CD4-positive, CD25-positive, alpha-beta regulatory T cell (primary cell): Measurements from ENCODE around the gene EHD1. TPM values are rescaled to one million over a fixed set of nuclear protein-coding genes. Genes with fewer than 3 reads are reported as not detected.
A peak's percentile ranks its signal among the peaks of the same experiment; 100 is the strongest.

Experiments used
- ATAC-seq, 2 donors: fragments of 150-1000 bp; cut with Tn5 transposase; one replicate each; pipeline ENCODE4 v1.10.0; 2021; ENCODE audit warnings: low read depth in 2 of 2, moderate number of reproducible peaks in 2 of 2, moderate library complexity in 1 of 2
- DNase-seq, 3 donors: peaks; one replicate each; pipeline versions ENCODE4 v3.0.0 to v3.0.0-alpha.2; 2012 to 2022; ENCODE audit warnings: mixed read lengths in 1 of 3
- H3K27ac ChIP-seq: one replicate; pipeline ENCODE4 v1.7.0; 2013; ENCODE audit warnings: mild to moderate bottlenecking, low read length; ENCODE audit not compliant: insufficient read depth, poor library complexity, severe bottlenecking
- H3K27me3 ChIP-seq: one replicate; pipeline ENCODE4 v1.7.0; 2013; ENCODE audit warnings: low read length; ENCODE audit not compliant: control insufficient read depth, insufficient read depth
- H3K36me3 ChIP-seq: one replicate; pipeline ENCODE4 v1.7.0; 2013; ENCODE audit warnings: mild to moderate bottlenecking, low read length, moderate library complexity; ENCODE audit not compliant: control insufficient read depth, insufficient read depth
- H3K4me1 ChIP-seq: 2 replicates; pipeline ENCODE4 v1.7.0; 2013; ENCODE audit warnings: mild to moderate bottlenecking, low read length; ENCODE audit not compliant: insufficient read depth, control insufficient read depth, poor library complexity, severe bottlenecking
- H3K4me3 ChIP-seq: one replicate; pipeline ENCODE4 v1.7.0; 2013; ENCODE audit warnings: low read depth, mild to moderate bottlenecking, low read length, moderate library complexity
- H3K9me3 ChIP-seq, 2 experiments: 1 replicate in 1 of 2; 2 replicates in 1 of 2; pipeline ENCODE4 v1.7.0; 2013; ENCODE audit warnings: low read length in 2 of 2, mild to moderate bottlenecking in 1 of 2, moderate library complexity in 1 of 2; ENCODE audit not compliant: control insufficient read depth in 2 of 2
- H3K27ac Mint-ChIP-seq, 3 donors: one replicate each; pipeline ENCODE4 v1.8.0; 2020 to 2022; ENCODE audit warnings: mild to moderate bottlenecking in 3 of 3, mixed read lengths in 3 of 3, moderate library complexity in 2 of 3
- H3K27me3 Mint-ChIP-seq: one replicate; pipeline ENCODE4 v1.8.0; 2022; ENCODE audit warnings: mild to moderate bottlenecking, mixed read lengths
- H3K36me3 Mint-ChIP-seq: one replicate; pipeline ENCODE4 v1.8.0; 2020; ENCODE audit warnings: mixed read lengths
- H3K4me1 Mint-ChIP-seq, 4 donors: one replicate each; pipeline ENCODE4 v1.8.0; 2020 to 2022; ENCODE audit warnings: mixed read lengths in 4 of 4, mild to moderate bottlenecking in 1 of 4
- H3K4me3 Mint-ChIP-seq, 4 donors: one replicate each; pipeline ENCODE4 v1.8.0; 2020 to 2022; ENCODE audit warnings: mild to moderate bottlenecking in 4 of 4, mixed read lengths in 4 of 4, moderate library complexity in 3 of 4
- H3K9me3 Mint-ChIP-seq, 7 donors: one replicate each; pipeline ENCODE4 v1.8.0; 2020 to 2022; ENCODE audit warnings: mixed read lengths in 7 of 7, mild to moderate bottlenecking in 3 of 7, moderate library complexity in 2 of 7
- polyA plus RNA-seq, 4 donors: library from polyadenylated mRNA; unstranded; fragments of 300-500 nt; fragmentation: Illumina TruSeq; gene quantifications; one replicate each; pipeline ENCODE4 v1.2.3, GENCODE V29; 2021
- total RNA-seq: library from RNA; stranded (reverse); gene quantifications from one replicate; pipeline ENCODE4 v1.2.3, GENCODE V29; 2022

Gene EHD1
- total and polyA plus RNA-seq, 5 donors from 2014 or later, result 180 to 223 (median 184) TPM

GRCh38 chr11:64892838-64893193 is 14.4 kb upstream of the EHD1 start:
- Mint-ChIP-seq H3K9me3 (peaks cover 0 to 4% (median 0%) of the 10 kb centered on the region in 7 donors), H3K27ac (no peak overlapping the region), H3K36me3 (peaks cover 3% of the 10 kb centered on the region)

GRCh38 chr11:64892411-64892831 is 14.0 kb upstream of the EHD1 start:
- Mint-ChIP-seq H3K27me3 (no peaks in the 10 kb centered on the region), H3K4me3 (no peak overlapping the region), H3K4me1 (peaks cover 2 to 15% (median 11%) of the 10 kb centered on the region in 4 donors), H3K27ac (no peak overlapping the region), H3K9me3 (peaks cover 0 to 4% (median 0%) of the 10 kb centered on the region in 7 donors), H3K36me3 (peaks cover 3% of the 10 kb centered on the region)
- H3K9me3 ChIP-seq, result no peaks in the 10 kb centered on the region
- peaks cover 16% of the 10 kb centered on the region for H3K4me1 ChIP-seq
- DNase-seq (no peak), ATAC-seq (no peak)
- no peak overlapping the region for H3K4me3 ChIP-seq
- no peak overlapping the region for H3K27ac ChIP-seq
- H3K36me3 ChIP-seq, result peaks cover 5% of the 10 kb centered on the region
- H3K27me3 ChIP-seq, result no peaks in the 10 kb centered on the region

More at GRCh38 chr11:64892838-64893193, 14.4 kb upstream of the EHD1 start:
- H3K4me3 ChIP-seq, result no peak overlapping the region
- no peaks in the 10 kb centered on the region for H3K27me3 Mint-ChIP-seq
- H3K4me1 Mint-ChIP-seq, result peaks cover 0 to 12% (median 8%) of the 10 kb centered on the region in 4 donors
- ATAC-seq, result no peak
- peaks cover 12% of the 10 kb centered on the region for H3K4me1 ChIP-seq
- no peak overlapping the region for H3K4me3 Mint-ChIP-seq
- H3K27ac ChIP-seq, result no peak overlapping the region
- H3K9me3 ChIP-seq, result no peaks in the 10 kb centered on the region
- H3K36me3 ChIP-seq, result peaks cover 7% of the 10 kb centered on the region
- H3K27me3 ChIP-seq, result no peaks in the 10 kb centered on the region
- DNase-seq, result no peak

- no peak overlapping the region for H3K27ac ChIP-seq
- no peaks in the 10 kb centered on the region for H3K27me3 ChIP-seq
- H3K9me3 ChIP-seq, result no peaks in the 10 kb centered on the region
- DNase-seq, result no peak
- H3K4me3 Mint-ChIP-seq, result peak overlapping the region in 1 of 4 donors; percentile 44
- no peak overlapping the region for H3K4me3 ChIP-seq
- H3K4me1 Mint-ChIP-seq, result peaks cover 5 to 18% (median 13%) of the 10 kb centered on the region in 4 donors
- peaks cover 0 to 4% (median 0%) of the 10 kb centered on the region in 7 donors for H3K9me3 Mint-ChIP-seq
- ATAC-seq, result no peak
- H3K36me3 Mint-ChIP-seq, result peaks cover 3% of the 10 kb centered on the region
- H3K36me3 ChIP-seq, result no peaks in the 10 kb centered on the region
- H3K27me3 Mint-ChIP-seq, result no peaks in the 10 kb centered on the region
- peak overlapping the region in 1 of 3 donors; percentile 67 for H3K27ac Mint-ChIP-seq
- H3K4me1 ChIP-seq, result peaks cover 18% of the 10 kb centered on the region
Observed at GRCh38 chr11:64891880-64892279, 13.5 kb upstream of the EHD1 start.

- Histone ChIP-seq H3K36me3 (no peaks in the 10 kb centered on the region), H3K27me3 (no peaks in the 10 kb centered on the region), H3K9me3 (no peaks in the 10 kb centered on the region), H3K4me3 (no peak overlapping the region), H3K4me1 (peaks cover 18% of the 10 kb centered on the region), H3K27ac (no peak overlapping the region)
- Mint-ChIP-seq H3K4me1 (peaks cover 5 to 18% (median 13%) of the 10 kb centered on the region in 4 donors), H3K4me3 (peak overlapping the region in 1 of 4 donors; percentile 56), H3K36me3 (peaks cover 3% of the 10 kb centered on the region), H3K27me3 (no peaks in the 10 kb centered on the region), H3K9me3 (peaks cover 0 to 4% (median 0%) of the 10 kb centered on the region in 7 donors), H3K27ac (peak overlapping the region in 1 of 3 donors; percentile 67)
- no peak for DNase-seq
- no peak for ATAC-seq
Observed at GRCh38 chr11:64891215-64891848, 12.9 kb upstream of the EHD1 start.

- H3K36me3 ChIP-seq, result no peaks in the 10 kb centered on the region
- Mint-ChIP-seq H3K27me3 (no peaks in the 10 kb centered on the region), H3K4me3 (peak overlapping the region in 2 of 4 donors; percentile 5 to 56), H3K36me3 (no peaks in the 10 kb centered on the region), H3K9me3 (peaks cover 0 to 4% (median 0%) of the 10 kb centered on the region in 7 donors), H3K27ac (no peak overlapping the region), H3K4me1 (peaks cover 11 to 24% (median 18%) of the 10 kb centered on the region in 4 donors)
- no peaks in the 10 kb centered on the region for H3K9me3 ChIP-seq
- no peaks in the 10 kb centered on the region for H3K27me3 ChIP-seq
- no peak overlapping the region for H3K4me3 ChIP-seq
- ATAC-seq, result no peak
- H3K4me1 ChIP-seq, result peaks cover 22% of the 10 kb centered on the region
- DNase-seq, result no peak
- no peak overlapping the region for H3K27ac ChIP-seq
Observed at GRCh38 chr11:64890522-64890939, 12.1 kb upstream of the EHD1 start.

GRCh38 chr11:64888729-64889511 is 10.5 kb upstream of the EHD1 start:
- no peaks in the 10 kb centered on the region for H3K9me3 ChIP-seq
- no peak for ATAC-seq
- H3K4me1 ChIP-seq, result peaks cover 19% of the 10 kb centered on the region
- H3K4me3 ChIP-seq, result no peak overlapping the region
- H3K27ac Mint-ChIP-seq, result no peak overlapping the region
- no peaks in the 10 kb centered on the region for H3K36me3 ChIP-seq
- H3K4me3 Mint-ChIP-seq, result no peak overlapping the region
- H3K27me3 ChIP-seq, result no peaks in the 10 kb centered on the region
- peaks cover 0 to 2% (median 0%) of the 10 kb centered on the region in 7 donors for H3K9me3 Mint-ChIP-seq
- H3K27ac ChIP-seq, result no peak overlapping the region
- peaks cover 12 to 31% (median 22%) of the 10 kb centered on the region in 4 donors for H3K4me1 Mint-ChIP-seq
- no peak for DNase-seq
- no peaks in the 10 kb centered on the region for H3K36me3 Mint-ChIP-seq
- no peaks in the 10 kb centered on the region for H3K27me3 Mint-ChIP-seq

- Mint-ChIP-seq H3K4me1 (peaks cover 12 to 31% (median 23%) of the 10 kb centered on the region in 4 donors), H3K9me3 (peaks cover 0 to 2% (median 0%) of the 10 kb centered on the region in 7 donors), H3K4me3 (peak overlapping the region; percentile 80 to 90 (median 84)), H3K27me3 (no peaks in the 10 kb centered on the region), H3K27ac (peak overlapping the region in 2 of 3 donors; percentile 80 to 87), H3K36me3 (no peaks in the 10 kb centered on the region)
- Histone ChIP-seq H3K9me3 (no peaks in the 10 kb centered on the region), H3K27ac (peak overlapping the region; percentile 41), H3K4me3 (no peak overlapping the region), H3K27me3 (no peaks in the 10 kb centered on the region), H3K4me1 (peaks cover 18% of the 10 kb centered on the region), H3K36me3 (no peaks in the 10 kb centered on the region)
- ATAC-seq (no peak), DNase-seq (no peak)
Observed at GRCh38 chr11:64888406-64888728, 9.9 kb upstream of the EHD1 start.
